Lower lobe of right lung (tissue), 2 donors: ENCODE measurements around the gene FHDC1. TPM values are rescaled to one million over a fixed set of nuclear protein-coding genes. Genes with fewer than 3 reads are reported as not detected.
"Not testable (repeated sequence)": the region's sequence is repeated elsewhere in the genome, so short reads cannot be mapped to it uniquely, and the experiment has no call there.

ENCODE experiments used
- ATAC-seq, 2 donors: fragments of 200-7000 bp; cut with Tn5 transposase; one replicate each; pipeline ENCODE4 v1.9.1; 2020 to 2022; ENCODE audit warnings: mild to moderate bottlenecking in 2 of 2, moderate library complexity in 2 of 2
- DNase-seq: peaks from one replicate; pipeline ENCODE4 v3.0.0-alpha.2; 2020
- H3K27ac ChIP-seq: fragments of 200-600 bp; one replicate; pipeline ENCODE4 v1.8.0; 2022
- H3K27me3 ChIP-seq: fragments of 200-600 bp; one replicate; pipeline ENCODE4 v1.8.0; 2022; ENCODE audit warnings: low read depth
- H3K36me3 ChIP-seq: fragments of 200-600 bp; one replicate; pipeline ENCODE4 v1.8.0; 2022; ENCODE audit warnings: mild to moderate bottlenecking
- H3K4me1 ChIP-seq: fragments of 200-600 bp; one replicate; pipeline ENCODE4 v1.8.0; 2022
- H3K4me3 ChIP-seq: fragments of 200-600 bp; one replicate; pipeline ENCODE4 v1.8.0; 2022; ENCODE audit warnings: mild to moderate bottlenecking
- H3K9me3 ChIP-seq: fragments of 200-600 bp; one replicate; pipeline ENCODE4 v1.8.0; 2022
- CTCF ChIP-seq: fragments of 200-600 bp; IDR thresholded peaks from one replicate; pipeline ENCODE4 v1.8.0; 2022; ENCODE audit warnings: antibody characterized with exemption, mild to moderate bottlenecking
- intact Hi-C: fragments of 100-400 bp; cut with DNase I; formaldehyde crosslinking; loops from one replicate; pipeline ENCODE4 v1.11.0; 2022
- long read RNA-seq: library from polyadenylated mRNA; unstranded; transcript quantifications from one replicate; pipeline ENCODE4 v2.0.0, GENCODE V29; 2021
- total RNA-seq: library from RNA; stranded (reverse); fragmentation: NEBNext Ultra II Directional; extraction: Animal tissue kit (Norgen Biotek cat#: 25700); gene quantifications from one replicate; pipeline ENCODE4 v1.2.1, GENCODE V29; 2021
- donor health status: DM: no; HTN: yes; CAD: no; lungs with severe emphysema.

FHDC1 gene
- 21.9 TPM for total RNA-seq
- long read RNA-seq, partial matches to known transcripts: 1 of 23 reads
- long read RNA-seq, other reads (novel, unspliced or antisense): 22 of 23 reads

- Histone ChIP-seq H3K4me3 (peak within 1 kb of the TSS; percentile 64), H3K27ac (peak within 1 kb of the TSS; percentile 77), H3K27me3 (peaks cover 40% of the 10 kb centered on the region), H3K36me3 (no peaks in the 10 kb centered on the region), H3K4me1 (peaks cover 20% of the 10 kb centered on the region), H3K9me3 (no peaks in the 10 kb centered on the region)
- DNase-seq (peak; percentile 90), ATAC-seq (peak; percentile 94)
- TF ChIP-seq CTCF: no peak
- intact Hi-C loops: no loop called here
Observed at GRCh38 chr4:152935631-152936445, at the start of gene FHDC1. TSS of gene FHDC1 (plus strand) at chr4:152936323. CDS start at chr4:152943058, 6,735 bp downstream.

DNA sequence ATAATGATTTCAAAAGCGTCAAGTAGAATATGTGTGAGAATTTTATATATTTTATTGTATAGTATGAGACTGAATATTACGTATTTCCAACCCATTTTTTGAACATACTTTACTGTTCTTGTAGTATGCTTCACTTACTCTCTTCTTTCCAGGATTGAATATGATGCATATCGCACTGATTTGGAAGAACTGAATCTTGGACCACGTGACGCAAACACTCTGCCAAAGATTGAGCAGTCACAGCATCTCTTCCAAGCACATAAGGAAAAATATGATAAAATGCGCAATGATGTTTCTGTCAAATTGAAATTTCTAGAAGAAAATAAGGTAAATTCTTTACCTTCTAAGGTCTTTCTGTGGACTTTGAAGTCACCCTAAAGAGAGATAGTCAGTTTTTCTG, 48.1 kb upstream of the FHDC1 start:
- Histone ChIP-seq H3K4me1 (no peaks in the 10 kb centered on the region), H3K27me3 (no peaks in the 10 kb centered on the region), H3K27ac (no peak overlapping the region), H3K9me3 (no peaks in the 10 kb centered on the region), H3K4me3 (no peak overlapping the region), H3K36me3 (peaks cover 37% of the 10 kb centered on the region)
- no peak for DNase-seq
- TF ChIP-seq CTCF: no peak
- intact Hi-C loops: no loop called here
- no peak for ATAC-seq

DNA sequence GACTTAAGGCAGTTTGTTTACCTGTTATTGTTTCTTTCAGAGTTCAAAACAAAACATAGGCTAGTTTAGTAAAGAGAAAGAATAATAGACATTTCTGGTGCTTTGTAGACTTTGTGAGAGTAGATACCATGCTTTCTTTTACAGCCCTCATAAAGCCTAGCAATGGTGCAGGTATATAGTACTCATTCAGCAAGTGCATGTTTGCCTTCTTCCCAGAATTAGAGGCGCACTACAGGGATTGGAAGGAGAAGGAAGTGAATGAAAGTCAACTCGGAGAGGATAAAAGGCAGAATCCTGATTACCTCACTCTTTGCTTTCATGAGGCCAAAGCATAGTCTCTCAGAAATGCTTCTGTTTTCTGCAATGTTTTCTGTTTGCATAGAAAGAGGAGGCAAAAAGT, 43.1 kb upstream of the FHDC1 start:
- no peak overlapping the region for H3K27ac ChIP-seq
- no peaks in the 10 kb centered on the region for H3K27me3 ChIP-seq
- H3K36me3 ChIP-seq: peaks cover 16% of the 10 kb centered on the region
- no peaks in the 10 kb centered on the region for H3K4me1 ChIP-seq
- no peak for TF ChIP-seq CTCF
- intact Hi-C loops: no loop called here
- H3K4me3 ChIP-seq: no peak overlapping the region
- no peaks in the 10 kb centered on the region for H3K9me3 ChIP-seq
- DNase-seq (no peak), ATAC-seq (no peak)

DNA sequence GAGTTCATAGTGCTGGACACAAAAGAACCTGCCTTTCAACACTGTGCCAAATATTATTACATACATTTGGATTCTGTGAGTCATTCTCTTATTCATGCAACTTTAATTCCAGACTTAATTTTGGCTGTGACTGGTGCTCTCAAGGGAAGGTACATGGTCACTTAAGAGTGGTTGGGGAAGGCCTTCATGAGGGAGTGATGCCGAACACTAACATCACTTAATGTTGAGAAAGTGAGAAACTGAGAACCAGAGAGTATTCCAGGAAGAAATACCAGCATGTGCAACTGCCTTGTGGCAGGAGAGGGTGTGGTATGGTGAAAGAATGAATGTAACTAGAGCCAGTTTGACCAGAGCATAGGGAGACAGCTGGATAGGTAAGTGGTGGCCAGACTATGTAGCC, 41.5 kb upstream of the FHDC1 start:
- Histone ChIP-seq H3K36me3 (peaks cover 5% of the 10 kb centered on the region), H3K4me3 (no peak overlapping the region), H3K27me3 (no peaks in the 10 kb centered on the region), H3K4me1 (no peaks in the 10 kb centered on the region), H3K9me3 (no peaks in the 10 kb centered on the region), H3K27ac (no peak overlapping the region)
- no peak for TF ChIP-seq CTCF
- intact Hi-C loops: no loop called here
- ATAC-seq (peak in 1 of 2 donors; percentile 19), DNase-seq (no peak)

DNA sequence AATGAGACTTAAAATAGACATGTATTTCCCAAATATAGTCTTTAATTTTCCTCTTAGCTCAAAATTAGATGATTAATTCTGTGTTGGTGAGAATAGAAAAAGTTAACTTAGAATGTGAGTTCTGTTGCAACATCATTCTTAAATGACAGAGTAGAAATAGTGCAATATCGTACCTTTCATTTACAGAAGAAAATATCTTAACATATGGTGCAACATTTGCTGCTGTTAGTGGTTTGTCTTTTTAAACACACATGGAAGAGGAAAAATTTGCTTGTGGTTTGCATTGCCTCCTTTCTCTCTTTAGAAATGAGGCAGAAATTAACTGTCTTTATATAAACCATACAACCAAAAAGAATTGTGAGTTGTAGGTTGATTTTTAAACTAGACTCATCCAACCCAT, 39.3 kb upstream of the FHDC1 start:
- no peak overlapping the region for H3K27ac ChIP-seq
- H3K4me1 ChIP-seq: no peaks in the 10 kb centered on the region
- peaks cover 5% of the 10 kb centered on the region for H3K36me3 ChIP-seq
- intact Hi-C loops: no loop called here
- no peak for ATAC-seq
- no peak for DNase-seq
- no peak for TF ChIP-seq CTCF
- no peak overlapping the region for H3K4me3 ChIP-seq
- H3K27me3 ChIP-seq: no peaks in the 10 kb centered on the region
- H3K9me3 ChIP-seq: no peaks in the 10 kb centered on the region

GRCh38 chr4:152898133-152898532, 38.0 kb upstream of the FHDC1 start:
- H3K27ac ChIP-seq, ATAC-seq: not testable (repeated sequence)

More at GRCh38 chr4:152898133-152898532, 38.0 kb upstream of the FHDC1 start:
- intact Hi-C loops, H3K4me3 ChIP-seq, H3K36me3 ChIP-seq, H3K9me3 ChIP-seq, H3K27me3 ChIP-seq, DNase-seq, H3K4me1 ChIP-seq: not testable (repeated sequence)
